Activated T-helper 1 cell treated with Interleukin-2 at 50 U/mL for 16 hours (primary cell): ENCODE results near the gene SCARF2.
"Not testable (repeated sequence)": the region's sequence is repeated elsewhere in the genome, so short reads cannot be mapped to it uniquely, and the experiment has no call there.

Source experiments
- DNase-seq: peaks from one replicate; pipeline ENCODE4 v3.0.0-alpha.2; 2020; ENCODE audit warnings: low read depth

SCARF2 gene

DNA sequence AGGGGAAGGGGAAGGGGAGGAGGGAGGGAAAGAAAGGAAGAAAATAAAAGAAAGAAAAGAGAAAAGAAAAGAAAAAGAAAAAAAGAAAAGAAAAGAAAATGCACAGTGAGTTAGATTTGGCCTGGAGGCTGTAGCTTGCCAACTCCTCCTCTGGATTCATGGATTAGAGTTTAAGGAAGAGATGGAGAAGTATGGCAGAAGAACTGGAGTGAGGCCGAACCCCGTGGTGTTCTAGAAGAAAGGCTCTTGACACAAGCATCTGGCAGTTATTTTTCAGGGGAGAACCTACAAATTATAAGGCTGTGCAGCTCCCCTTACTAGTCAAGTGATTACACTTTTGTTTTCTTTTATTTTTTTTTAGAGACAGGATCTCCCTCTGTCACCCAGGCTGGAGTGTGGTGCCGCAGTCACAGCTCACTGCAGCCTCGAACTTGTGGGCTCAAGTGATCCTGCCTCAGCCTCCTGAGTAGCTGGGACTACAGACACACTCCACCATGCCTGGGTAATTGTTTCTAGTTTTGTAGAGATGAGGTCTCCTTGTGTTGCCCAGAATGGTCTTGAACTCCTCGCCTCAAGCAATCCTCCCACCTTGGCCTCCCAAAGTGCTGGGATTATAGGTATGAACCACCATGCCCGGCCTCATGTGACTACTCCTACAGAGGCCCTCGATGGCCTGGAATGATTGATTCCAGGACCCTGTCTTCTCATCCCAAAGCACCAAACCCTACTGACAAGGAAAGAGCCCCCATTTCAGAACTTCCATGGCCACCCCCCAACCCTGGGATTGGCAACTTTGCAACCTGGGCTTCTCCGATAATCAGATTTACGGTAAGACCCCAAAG lies 24.2 kb downstream of the SCARF2 start:
- no peak for DNase-seq

DNA sequence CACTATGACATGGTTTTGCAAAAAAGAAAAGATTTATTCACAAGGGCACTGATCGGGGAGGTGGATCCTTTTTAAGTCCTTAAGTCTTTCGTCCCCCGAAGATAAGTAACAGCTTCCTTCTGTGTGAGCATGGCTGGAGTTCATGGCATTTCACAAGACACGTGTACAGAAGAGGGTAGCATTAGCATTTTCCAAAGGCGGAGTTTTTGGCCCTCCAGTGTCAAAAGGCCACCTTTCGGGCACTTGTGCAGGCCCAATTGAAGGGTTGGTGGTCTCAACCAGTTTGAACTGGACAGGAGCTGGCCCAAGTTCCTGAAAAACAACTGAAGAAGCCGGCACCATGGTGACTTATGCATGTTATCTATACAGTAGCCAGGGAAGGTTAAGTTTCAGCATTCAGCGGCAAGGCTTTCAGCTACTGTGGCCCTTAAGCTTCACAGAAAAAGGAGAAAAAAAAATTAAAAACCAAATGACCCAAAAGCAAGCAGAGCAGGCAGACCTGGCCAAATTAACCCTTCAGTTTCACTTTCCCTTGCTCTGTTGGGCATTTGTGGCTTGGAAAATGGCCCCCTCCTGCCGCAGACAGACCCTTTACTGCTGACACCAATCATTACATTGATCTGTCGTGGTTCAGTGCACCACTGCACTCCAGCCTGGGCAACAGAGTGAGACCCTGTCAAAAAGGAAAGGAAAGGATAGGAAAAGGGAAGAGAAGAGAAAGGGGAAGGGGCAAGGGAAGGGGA lies 25.0 kb downstream of the SCARF2 start:
- no peak for DNase-seq

DNA sequence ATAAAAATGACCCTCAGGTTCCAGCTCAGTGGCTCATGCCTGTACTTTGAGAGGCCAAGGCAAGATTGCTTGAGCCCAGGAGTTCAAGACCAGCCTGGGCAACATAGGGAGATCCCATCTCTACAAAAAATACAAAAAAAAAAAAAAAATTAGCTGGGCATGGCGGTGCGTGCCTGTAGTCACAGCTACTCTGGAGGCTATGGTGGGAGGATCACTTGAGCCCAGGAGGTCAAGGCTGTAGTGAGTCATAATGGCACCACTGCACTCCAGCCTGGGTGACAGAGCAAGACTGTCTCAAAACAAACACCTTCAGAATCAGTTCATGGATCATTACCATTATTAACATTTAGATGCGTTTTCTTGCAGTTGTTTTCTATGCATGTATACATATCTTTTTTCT lies 28.2 kb downstream of the SCARF2 start:
- not testable (repeated sequence) for DNase-seq

DNA sequence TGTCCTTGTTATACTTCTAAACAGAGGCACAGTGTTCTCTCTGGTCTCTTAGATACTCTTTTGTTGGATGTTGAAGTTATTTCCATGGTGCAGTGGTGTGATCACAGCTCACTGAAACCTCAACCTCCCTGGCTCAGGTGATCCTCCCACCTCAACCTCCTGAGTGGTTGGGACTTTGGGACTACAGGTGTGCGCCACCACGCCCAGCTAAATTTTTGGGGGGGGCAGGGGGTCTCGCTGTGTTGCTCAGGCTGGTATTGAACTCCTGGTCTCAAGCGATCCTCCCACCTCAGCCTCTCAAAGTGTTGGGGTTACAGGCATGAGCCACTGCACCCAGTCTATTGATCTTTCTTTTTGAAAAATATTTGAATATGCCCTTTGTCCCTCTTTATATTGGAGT lies 28.7 kb downstream of the SCARF2 start:
- no peak for DNase-seq

DNA sequence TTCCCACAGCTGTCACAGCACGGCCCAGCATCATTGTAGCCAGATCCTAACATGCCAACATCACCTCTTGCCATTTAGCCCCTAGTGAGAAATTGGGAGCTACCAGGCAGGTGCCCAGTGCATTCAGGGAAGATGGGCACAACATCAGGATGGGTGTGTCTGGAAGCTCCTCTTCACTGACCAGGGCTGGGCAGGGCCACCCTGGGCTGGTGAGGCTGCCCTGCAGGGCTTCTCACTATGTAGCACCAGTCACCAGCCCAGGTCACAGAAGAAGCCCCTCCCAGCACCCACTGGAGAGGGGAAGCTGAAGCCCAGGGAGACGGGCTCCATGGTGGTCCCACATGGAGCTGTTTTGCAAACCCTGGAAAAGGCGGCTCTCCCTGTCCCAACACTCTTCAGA lies 29.8 kb downstream of the SCARF2 start:
- no peak for DNase-seq

DNA sequence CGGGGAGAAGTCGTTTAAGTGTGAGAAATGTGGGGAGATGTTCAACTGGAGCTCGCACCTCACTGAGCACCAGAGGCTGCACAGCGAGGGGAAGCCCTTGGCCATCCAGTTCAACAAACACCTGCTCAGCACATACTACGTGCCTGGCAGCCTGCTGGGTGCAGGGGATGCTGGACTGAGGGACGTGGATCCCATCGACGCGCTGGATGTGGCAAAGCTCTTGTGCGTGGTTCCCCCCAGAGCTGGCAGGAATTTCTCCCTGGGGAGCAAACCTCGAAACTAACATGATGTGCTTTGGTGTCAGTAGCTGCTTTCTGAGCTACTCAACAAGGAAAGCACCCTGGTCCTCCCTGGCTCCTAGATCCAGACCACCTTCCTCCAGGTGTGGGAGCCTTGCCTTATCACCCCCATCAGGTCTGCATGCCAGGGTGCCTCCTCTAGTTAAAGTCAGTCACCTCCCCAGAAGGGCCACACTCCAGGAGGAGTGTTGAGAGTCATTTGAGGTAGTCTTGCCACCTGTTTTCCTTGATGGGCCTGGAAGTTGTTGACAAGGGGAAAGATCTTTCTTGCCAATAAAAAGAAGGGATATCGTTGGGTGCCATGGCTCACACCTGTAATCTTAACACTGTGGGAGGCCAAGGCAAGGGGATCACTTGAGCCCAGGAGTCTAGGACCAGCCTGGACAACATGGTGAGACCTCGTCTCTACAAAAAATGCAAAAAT lies 30.8 kb downstream of the SCARF2 start:
- no peak for DNase-seq

DNA sequence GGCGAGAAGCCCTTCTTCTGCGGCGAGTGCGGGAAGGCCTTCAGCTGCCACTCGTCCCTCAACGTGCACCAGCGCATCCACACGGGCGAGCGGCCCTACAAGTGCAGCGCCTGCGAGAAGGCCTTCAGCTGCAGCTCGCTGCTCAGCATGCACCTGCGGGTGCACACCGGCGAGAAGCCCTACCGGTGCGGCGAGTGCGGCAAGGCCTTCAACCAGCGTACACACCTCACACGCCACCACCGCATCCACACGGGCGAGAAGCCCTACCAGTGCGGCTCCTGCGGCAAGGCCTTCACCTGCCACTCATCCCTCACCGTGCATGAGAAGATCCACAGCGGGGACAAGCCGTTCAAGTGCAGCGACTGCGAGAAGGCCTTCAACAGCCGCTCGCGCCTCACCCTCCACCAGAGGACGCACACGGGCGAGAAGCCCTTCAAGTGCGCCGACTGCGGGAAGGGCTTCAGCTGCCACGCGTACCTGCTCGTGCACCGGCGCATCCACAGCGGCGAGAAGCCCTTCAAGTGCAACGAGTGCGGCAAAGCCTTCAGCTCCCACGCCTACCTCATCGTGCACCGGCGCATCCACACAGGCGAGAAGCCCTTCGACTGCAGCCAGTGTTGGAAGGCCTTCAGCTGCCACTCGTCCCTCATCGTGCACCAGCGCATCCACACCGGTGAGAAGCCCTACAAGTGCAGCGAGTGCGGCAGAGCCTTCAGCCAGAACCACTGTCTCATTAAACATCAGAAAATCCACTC lies 31.5 kb downstream of the SCARF2 start:
- no peak for DNase-seq

DNA sequence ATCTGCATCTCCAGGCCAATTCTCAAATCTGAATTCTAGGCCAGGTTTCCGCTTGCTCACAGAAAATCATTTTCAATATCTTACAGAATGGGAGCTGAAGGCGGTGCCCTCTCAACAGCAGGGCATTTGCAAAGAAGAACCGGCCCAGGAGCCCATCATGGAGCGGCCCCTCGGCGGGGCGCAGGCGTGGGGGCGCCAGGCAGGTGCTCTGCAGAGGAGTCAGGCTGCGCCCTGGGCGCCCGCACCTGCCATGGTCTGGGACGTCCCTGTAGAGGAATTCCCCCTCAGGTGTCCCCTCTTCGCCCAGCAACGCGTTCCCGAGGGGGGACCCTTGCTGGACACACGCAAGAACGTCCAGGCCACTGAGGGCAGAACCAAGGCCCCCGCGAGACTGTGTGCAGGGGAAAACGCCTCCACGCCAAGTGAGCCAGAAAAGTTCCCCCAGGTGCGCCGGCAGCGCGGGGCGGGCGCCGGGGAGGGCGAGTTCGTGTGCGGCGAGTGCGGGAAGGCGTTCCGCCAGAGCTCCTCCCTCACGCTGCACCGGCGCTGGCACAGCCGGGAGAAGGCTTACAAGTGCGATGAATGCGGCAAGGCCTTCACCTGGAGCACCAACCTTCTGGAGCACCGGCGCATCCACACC lies 32.2 kb downstream of the SCARF2 start:
- no peak for DNase-seq

DNA sequence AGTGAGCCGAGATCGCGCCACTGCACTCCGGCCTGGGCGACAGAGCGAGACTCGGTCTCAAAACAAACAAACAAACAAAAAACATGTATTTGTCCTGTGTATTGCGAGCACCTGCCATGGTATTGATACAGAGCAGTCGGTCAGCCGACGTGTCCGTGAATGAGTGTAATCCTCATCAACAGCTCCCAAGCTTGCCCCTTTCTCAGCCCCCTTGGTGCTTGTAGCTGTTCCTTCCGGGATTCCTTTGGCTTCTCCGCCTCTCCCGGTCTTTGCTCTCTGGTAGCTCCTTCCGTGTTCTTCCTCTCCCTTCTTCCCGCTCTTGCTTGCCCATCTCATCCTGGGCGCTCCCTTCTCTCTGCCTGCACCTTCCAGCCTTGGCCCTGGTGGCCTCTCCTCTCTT lies 32.7 kb downstream of the SCARF2 start:
- no peak for DNase-seq

DNA sequence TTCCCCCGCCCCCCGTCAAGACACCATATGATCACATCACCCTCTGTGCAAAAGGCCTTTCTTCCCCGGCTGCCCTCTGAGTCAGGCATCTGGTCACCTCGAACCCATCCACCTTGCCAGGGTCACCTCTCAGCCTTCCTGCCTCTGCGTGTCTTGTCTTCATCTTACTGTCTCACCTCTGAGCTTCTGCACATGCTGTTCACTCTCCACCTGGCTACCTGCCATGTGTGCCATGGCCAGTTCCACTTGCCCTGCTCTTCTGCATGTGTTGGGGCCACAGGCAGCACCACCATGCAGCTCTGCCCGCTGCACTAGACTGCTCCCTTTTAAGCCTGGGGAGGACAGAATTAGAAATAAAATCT lies 33.9 kb downstream of the SCARF2 start:
- no peak for DNase-seq

DNA sequence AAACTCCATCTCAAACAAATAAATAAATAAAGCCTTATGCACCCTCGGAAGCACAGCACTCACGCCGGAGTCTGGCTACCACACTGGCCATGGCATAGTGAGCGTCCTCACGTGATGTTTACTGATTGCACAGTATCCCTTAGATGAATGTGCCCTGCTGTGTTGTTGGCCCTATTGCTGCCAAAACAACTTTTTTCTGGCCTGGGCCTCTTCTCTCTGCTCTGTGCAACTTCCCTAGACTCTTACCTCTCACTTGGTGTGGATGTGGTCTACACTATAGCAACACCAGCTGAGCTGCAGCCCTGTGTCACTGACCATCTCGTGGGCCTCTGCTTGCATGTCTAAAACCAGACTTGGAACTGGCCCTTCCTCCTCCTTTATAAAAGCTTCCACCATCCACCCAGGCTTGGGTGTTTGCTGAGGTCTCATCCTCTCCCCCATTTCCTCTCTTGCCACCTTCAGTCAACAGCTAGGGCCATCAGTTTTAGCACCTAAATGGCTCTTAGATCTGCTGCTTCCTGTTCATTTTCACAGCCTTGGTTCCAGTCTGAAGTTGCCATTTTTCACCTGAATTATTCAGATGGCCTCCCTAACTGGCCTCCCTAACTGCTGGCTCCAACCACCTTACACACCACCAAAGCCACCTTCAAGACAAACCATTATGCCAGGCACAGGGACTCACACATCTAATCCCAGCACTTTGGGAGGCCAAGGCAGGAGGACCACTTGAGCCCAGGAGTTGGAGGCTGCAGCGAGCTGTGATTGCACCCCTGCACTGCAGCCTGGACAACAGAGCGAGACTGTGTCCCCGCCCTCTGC lies 34.5 kb downstream of the SCARF2 start:
- no peak for DNase-seq

DNA sequence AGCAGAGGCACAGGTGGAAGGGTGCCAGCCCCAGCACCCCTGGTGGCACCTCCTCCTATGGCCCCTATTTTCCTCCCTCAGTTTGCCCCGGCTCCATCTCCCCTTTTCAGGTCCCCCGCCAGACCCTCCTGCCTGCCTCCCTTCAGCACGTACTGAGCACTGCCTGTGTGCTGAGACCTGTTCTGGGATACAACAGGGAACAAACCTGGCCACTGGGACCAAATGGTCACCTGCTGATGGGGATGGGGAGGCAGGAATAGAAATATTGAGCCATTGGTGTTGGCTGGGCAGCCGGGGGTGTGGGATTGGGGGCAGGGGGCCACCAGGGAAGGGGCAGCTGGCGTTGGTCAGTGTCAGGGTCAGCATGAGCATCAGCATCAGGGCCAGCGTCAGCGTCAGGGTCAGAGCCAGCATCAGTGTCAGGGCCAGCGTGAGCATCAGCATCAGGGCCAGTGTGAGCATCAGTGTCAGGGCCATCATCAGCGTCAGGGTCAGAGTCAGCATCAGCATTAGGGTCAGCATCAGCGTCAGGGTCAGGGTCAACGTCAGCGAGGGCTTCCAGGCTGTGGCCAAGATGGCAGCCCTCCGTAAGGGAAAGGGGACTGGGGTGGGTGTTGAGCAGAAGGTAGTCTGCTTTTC lies 36.1 kb downstream of the SCARF2 start:
- no peak for DNase-seq

DNA sequence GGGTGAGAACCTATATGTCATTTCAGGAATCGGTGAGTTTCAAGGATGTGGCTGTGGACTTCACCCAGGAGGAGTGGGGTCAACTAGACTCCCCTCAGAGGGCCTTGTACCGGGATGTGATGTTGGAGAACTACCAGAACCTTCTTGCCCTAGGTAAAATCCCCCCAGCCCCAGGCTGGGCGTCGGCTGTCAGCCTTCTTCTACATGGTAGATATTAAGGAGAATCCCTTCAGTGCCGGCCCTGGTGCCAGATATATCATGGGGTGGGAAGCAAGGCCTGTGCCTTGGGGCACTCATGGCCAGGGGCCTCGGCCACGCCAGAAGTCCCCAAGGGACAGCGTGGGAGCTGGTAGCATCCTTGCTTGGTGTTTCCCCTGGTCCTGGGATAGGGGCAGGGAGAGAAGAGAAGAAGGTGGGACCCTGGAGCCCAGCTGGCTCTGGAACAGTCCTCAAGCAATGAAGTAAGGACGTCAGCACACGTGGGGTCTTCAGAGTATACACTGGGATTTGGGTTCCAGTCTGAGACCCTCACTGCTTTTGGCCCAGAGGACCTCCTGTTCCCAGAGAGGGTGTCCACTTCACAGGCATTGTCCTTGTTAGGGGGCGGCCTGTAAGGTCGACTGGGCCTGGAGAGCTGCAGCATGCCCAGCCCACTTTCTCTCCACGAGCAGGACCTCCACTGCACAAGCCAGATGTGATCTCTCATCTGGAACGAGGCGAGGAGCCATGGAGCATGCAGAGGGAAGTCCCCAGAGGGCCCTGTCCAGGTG lies 36.8 kb downstream of the SCARF2 start:
- no peak for DNase-seq

DNA sequence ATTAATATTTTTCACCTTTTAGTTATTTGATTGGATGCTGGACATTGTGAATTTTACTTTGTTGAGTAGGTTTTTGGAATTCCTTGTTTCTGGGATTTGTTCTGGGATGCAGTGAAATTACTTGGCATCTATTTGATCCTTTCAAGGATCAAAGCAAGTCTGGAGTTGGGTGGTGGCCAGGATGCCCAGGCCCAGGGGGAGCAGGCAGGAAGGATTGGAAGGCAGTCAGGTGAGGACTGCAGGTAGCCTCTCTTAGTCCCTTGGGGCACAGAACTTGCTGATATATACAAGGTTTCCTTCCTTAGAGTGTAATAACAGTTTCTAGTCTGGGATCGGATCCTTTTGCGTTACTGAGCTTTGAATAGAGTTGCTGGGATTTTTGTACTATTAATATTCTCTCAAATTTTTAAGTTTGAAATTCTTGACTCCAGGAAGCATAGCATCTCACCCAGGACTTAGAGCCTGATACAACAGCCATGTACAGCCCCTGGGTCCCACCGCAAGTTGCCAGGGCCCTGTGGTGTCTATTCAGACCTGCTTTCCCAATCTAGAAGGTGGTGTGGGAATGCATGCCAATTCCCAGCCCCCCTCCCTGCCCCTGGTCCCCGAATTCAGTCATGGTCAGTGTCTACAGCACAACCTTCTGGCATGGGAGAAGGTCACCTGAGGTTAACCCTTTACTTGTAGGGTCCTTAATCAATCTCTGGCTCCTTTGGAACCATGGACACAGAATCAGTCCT lies 37.6 kb downstream of the SCARF2 start:
- DNase-seq, result no peak

DNA sequence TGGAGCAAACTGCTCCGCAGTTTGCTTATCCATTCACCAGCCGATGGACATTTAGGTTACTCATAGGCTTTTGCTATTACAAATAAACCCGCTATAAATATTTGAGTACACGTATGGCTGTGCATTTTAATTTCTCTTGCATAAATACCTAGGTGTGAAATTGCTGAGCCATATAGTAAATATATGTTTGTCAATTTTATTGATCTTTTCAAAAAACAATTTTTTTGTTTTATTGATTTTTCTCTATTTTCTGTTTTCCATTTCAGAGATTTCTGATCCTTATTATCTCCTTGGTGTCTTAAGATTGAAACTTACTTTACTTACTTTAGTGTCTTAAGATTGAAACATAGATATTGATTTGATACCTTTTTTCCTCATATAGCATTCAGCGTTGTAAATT lies 39.2 kb downstream of the SCARF2 start:
- no peak for DNase-seq

DNA sequence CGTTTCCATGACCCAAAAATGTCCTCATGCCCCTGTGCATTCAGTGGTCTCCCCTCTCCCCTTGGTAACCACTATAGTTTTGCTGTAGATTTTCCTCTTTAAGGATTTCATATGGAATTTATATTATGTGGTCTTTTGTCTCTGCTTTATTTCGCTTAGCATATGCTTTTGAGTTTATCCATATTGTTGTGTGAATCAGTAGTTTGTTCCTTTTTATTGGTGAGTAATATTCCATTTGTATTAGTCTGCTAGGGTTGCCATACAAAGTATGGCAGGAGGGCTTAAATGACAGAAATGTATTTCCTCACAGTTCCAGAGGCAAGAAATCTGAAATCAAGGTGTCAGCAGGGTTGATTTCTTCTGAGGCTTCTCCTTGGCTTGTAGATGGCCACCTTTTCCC lies 40.1 kb downstream of the SCARF2 start:
- no peak for DNase-seq

DNA sequence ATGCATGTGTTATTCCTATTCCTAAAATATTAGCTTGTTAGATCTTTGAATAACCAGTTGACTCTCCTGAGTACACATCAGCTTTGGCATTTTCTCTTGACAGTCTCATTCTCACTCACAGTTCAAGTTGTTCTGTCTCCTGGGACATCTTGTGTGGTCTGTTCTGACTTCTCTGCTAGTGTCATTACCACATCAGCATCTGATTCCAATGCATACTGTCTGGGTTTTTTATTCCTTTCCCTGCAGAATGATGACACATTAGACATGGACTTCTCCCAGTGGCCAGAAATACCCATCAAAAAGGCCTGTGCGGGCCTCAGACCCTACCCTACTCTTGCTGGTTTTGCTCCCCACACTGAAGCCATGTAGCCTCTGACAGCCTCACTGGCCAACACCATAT lies 41.0 kb downstream of the SCARF2 start:
- DNase-seq, result no peak

DNA sequence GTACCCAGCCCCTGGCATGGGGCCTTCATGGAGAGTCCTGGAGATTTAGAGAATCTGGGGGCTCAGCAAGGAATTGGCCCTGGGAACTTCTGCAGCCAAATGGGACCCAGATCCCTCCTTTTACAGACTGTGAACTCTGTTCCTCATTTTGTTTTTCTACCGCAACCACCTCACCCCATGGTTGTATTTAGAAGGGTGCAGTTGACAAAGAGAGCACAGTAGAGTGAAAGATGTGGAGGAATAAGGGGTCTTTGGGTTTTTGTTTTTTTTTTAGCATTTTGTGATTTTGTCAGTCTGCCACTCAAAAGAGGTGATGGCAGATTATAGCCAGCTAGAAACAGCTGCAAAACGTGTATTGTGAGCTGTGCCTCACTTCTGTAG lies 41.7 kb downstream of the SCARF2 start:
- DNase-seq, result no peak
